K562 (cell line): Measurements from ENCODE around the gene PYGB. TPM values are rescaled to one million over a fixed set of nuclear protein-coding genes. Genes with fewer than 3 reads are reported as not detected.

Experiments
- ATAC-seq: fragments of 200-7000 bp; cut with Tn5 transposase; 3 replicates; pipeline ENCODE4 v1.9.1; 2020; ENCODE audit warnings: moderate library complexity
- BruUV-seq: library from RNA; stranded (reverse); fragments of 400-500 nt; replicated peaks from 2 replicates; lab custom pipeline; 2021; lab: Mats Ljungman, UMichigan
- CTCF ChIA-PET: fragments of 300-600 bp; formaldehyde crosslinking; extraction: SDS; loops from one replicate; lab custom pipeline; 2021; ENCODE audit warnings: low intra/inter-chr PET ratio; lab: Yijun Ruan, JAX
- POLR2A ChIA-PET: fragments of 300-600, 350-650 bp; sonication (Branson Sonifier 250); formaldehyde crosslinking; extraction: SDS; loops from one replicate; lab custom pipeline; 2021; ENCODE audit warnings: antibody characterized with exemption, inconsistent platforms; lab: Yijun Ruan, JAX
- DNase-seq, 4 experiments: peaks; one replicate each; pipeline versions ENCODE4 v3.0.0 to v3.0.0-alpha.2; 2011 to 2018; ENCODE audit warnings: low spot score in 3 of 4, mixed read lengths in 3 of 4; ENCODE audit errors: extremely low read depth in 1 of 4
- FAIRE-seq: peaks from 2 replicates; lab custom pipeline; 2011; peaks lifted over from hg19 to GRCh38; lab: Jason Lieb, UNC
- H2AFZ ChIP-seq: 2 replicates; pipeline ENCODE4 v1.6.0; 2011; ENCODE audit warnings: low read depth, low read length, control low read depth, inconsistent platforms
- H3K27ac ChIP-seq: fragments of 200-600 bp; 3 replicates; pipeline ENCODE4 v1.8.0; 2011; ENCODE audit warnings: low read depth, mild to moderate bottlenecking, control low read depth, inconsistent platforms, low read length, moderate library complexity, mixed read lengths; ENCODE audit errors: extremely low read depth
- H3K27me3 ChIP-seq, 2 experiments: fragments of 300-600 bp in 1 of 2; 2 replicates in 1 of 2; 3 replicates in 1 of 2; pipeline versions ENCODE4 v1.6.0 to v1.8.0; 2011; ENCODE audit warnings: inconsistent platforms in 2 of 2, low read length in 2 of 2, mild to moderate bottlenecking in 1 of 2, mixed read lengths in 1 of 2, moderate library complexity in 1 of 2; ENCODE audit not compliant: control insufficient read depth in 2 of 2, insufficient read depth in 2 of 2
- H3K36me3 ChIP-seq: fragments of 300-600 bp; 3 replicates; pipeline ENCODE4 v1.8.0; 2011; ENCODE audit warnings: mild to moderate bottlenecking, low read length, inconsistent platforms; ENCODE audit not compliant: control insufficient read depth, insufficient read depth
- H3K4me1 ChIP-seq, 2 experiments: fragments of 200-600 bp in 1 of 2; replicated peaks in 1 of 2; 2 replicates in 1 of 2; 3 replicates in 1 of 2; pipeline versions ENCODE4 v1.5.1 to v1.8.0; 2011; ENCODE audit warnings: inconsistent platforms in 2 of 2, low read length in 2 of 2, mild to moderate bottlenecking in 1 of 2, mixed read lengths in 1 of 2, moderate library complexity in 1 of 2; ENCODE audit not compliant: control insufficient read depth in 2 of 2, insufficient read depth in 2 of 2
- H3K4me2 ChIP-seq: 2 replicates; pipeline ENCODE4 v1.6.1; 2011; ENCODE audit warnings: low read length, control low read depth, inconsistent platforms, mixed read lengths; ENCODE audit not compliant: insufficient read depth
- H3K4me3 ChIP-seq: fragments of 200-600 bp; sonication (generic), shearing (Covaris generic); 2 replicates; pipeline ENCODE4 v1.5.1; 2016; ENCODE audit warnings: control low read depth, inconsistent platforms
- H3K79me2 ChIP-seq: fragments of 200-600 bp; 3 replicates; pipeline ENCODE4 v1.8.0; 2011; ENCODE audit warnings: low read length, inconsistent platforms; ENCODE audit not compliant: control insufficient read depth, insufficient read depth
- H3K9ac ChIP-seq, 2 experiments: 2 replicates each; pipeline versions ENCODE4 v1.6.0 to v1.6.1; 2011; ENCODE audit warnings: low read depth in 2 of 2, low read length in 2 of 2, control low read depth in 1 of 2, inconsistent platforms in 1 of 2, mild to moderate bottlenecking in 1 of 2, mixed read lengths in 1 of 2; ENCODE audit not compliant: insufficient read depth in 1 of 2
- H3K9me1 ChIP-seq: one replicate; pipeline ENCODE4 v1.6.0; 2011; ENCODE audit warnings: inconsistent platforms, mild to moderate bottlenecking, low read length, moderate library complexity; ENCODE audit not compliant: control insufficient read depth, insufficient read depth
- H3K9me3 ChIP-seq: replicated peaks from 2 replicates; pipeline ENCODE4 v1.5.1; 2011; ENCODE audit warnings: low read depth, low read length, inconsistent platforms; ENCODE audit not compliant: control insufficient read depth, insufficient read depth
- H4K20me1 ChIP-seq: replicated peaks from 2 replicates; pipeline ENCODE4 v1.6.1; 2011; ENCODE audit warnings: low read length, inconsistent platforms, mixed read lengths; ENCODE audit not compliant: control insufficient read depth, insufficient read depth
- ETS2 ChIP-seq: IDR thresholded peaks from 2 replicates; pipeline ENCODE4 v1.6.1; 2016; ENCODE audit warnings: borderline replicate concordance, missing genetic modification characterization, mild to moderate bottlenecking, moderate library complexity, missing compliant biosample characterization; ENCODE audit not compliant: poor library complexity, severe bottlenecking
- FOXP4 ChIP-seq: sonication (generic); formaldehyde crosslinking; IDR thresholded peaks from 2 replicates; pipeline ENCODE4 v1.8.0; 2022; ENCODE audit warnings: mild to moderate bottlenecking, missing genetic modification reagents, borderline replicate concordance
- GATAD2A ChIP-seq: fragments of 450-650 bp; IDR thresholded peaks from 2 replicates; pipeline ENCODE4 v1.6.1; 2017
- HDGF ChIP-seq: fragments of 450-650 bp; IDR thresholded peaks from 2 replicates; pipeline ENCODE4 v1.6.1; 2016
- JUND ChIP-seq, 2 experiments: IDR thresholded peaks; 2 replicates in 1 of 2; 3 replicates in 1 of 2; pipeline ENCODE4 v1.6.1; 2011; ENCODE audit warnings: borderline replicate concordance in 2 of 2, low read depth in 2 of 2, low read length in 2 of 2, improper control_type of control experiment in 1 of 2, missing biosample characterization in 1 of 2, missing genetic modification characterization in 1 of 2, missing genetic modification reagents in 1 of 2
- NR2C1 ChIP-seq, 2 experiments: fragments of 450-650 bp; IDR thresholded peaks; 2 replicates each; pipeline ENCODE4 v1.6.1; 2017; ENCODE audit warnings: mild to moderate bottlenecking in 2 of 2, antibody characterized with exemption in 1 of 2, inconsistent platforms in 1 of 2, missing compliant biosample characterization in 1 of 2, missing genetic modification characterization in 1 of 2
- PPARD ChIP-seq: fragments of 250-450 bp; sonication (Bioruptor Pico); IDR thresholded peaks from 2 replicates; pipeline ENCODE4 v1.8.0; 2022; ENCODE audit warnings: inconsistent platforms, mild to moderate bottlenecking, moderate library complexity
- RBM34 ChIP-seq: fragments of 200-400 bp; formaldehyde crosslinking; IDR thresholded peaks from 2 replicates; pipeline ENCODE4 v1.6.1; 2018; ENCODE audit warnings: low read length, borderline replicate concordance; ENCODE audit not compliant: insufficient read depth
- SAP30 ChIP-seq: fragments of 200-600 bp; sonication (generic); IDR thresholded peaks from 2 replicates; pipeline ENCODE4 v1.6.1; 2012; ENCODE audit warnings: borderline replicate concordance, low read depth, mild to moderate bottlenecking, moderate library complexity, low read length, control low read depth, inconsistent platforms; ENCODE audit not compliant: insufficient read depth, poor library complexity, severe bottlenecking
- TAL1 ChIP-seq: fragments of 450-650 bp; IDR thresholded peaks from 2 replicates; pipeline ENCODE4 v1.6.1; 2016; ENCODE audit warnings: mild to moderate bottlenecking
- ZNF282 ChIP-seq: sonication (generic); formaldehyde crosslinking; IDR thresholded peaks from 2 replicates; pipeline ENCODE4 v1.8.1; 2023; ENCODE audit warnings: missing genetic modification reagents
- WGBS: fragments of 100-300 bp; shearing (Covaris generic); methylation state at CpG from one replicate; pipeline ENCODE4 v1.1.6; 2016; ENCODE audit warnings: low coverage, mixed read lengths; ENCODE audit not compliant: insufficient coverage; ENCODE audit errors: missing lambda C conversion rate; 5-methylcytosine and 5-hydroxymethylcytosine counted together
- in situ Hi-C: fragments of 300-500 bp; cut with MboI; formaldehyde crosslinking; loops from 4 replicates; pipeline ENCODE4 v1.15.0; 2018; ENCODE audit warnings: inconsistent platforms, mixed read lengths
- intact Hi-C: fragments of 100-400 bp; cut with micrococcal nuclease; formaldehyde crosslinking; loops from 2 replicates; pipeline ENCODE4 v1.14.2; 2022
- polyA plus RNA-seq, 8 experiments: library from polyadenylated mRNA; depleted of rRNA in 4 of 8; stranded (reverse) in 5 of 8; unstranded in 3 of 8; fragments of >200 nt; fragmentation: Nextera tagmentation in 2 of 8; fragmentation: Illumina TruSeq in 1 of 8; extraction: Ambion mirVana in 2 of 8; extraction: Trizol in 1 of 8; gene quantifications; 2 replicates each; pipeline versions ENCODE4 v1.2.1 to v1.2.3, GENCODE V29; 2011 to 2014; ENCODE audit warnings: inconsistent platforms in 1 of 8, missing spikeins in 1 of 8
- total RNA-seq, 7 experiments: library from RNA; depleted of rRNA in 6 of 7; stranded (reverse); fragments of >200 nt in 6 of 7; fragmentation: Illumina TruSeq in 2 of 7; extraction: Trizol in 2 of 7; gene quantifications; 2 replicates each; pipeline versions ENCODE4 v1.2.1 to v1.2.3, GENCODE V29; 2011 to 2021; ENCODE audit warnings: low replicate concordance in 1 of 7
- TF ChIP-seq, protein P1 (sequence below): IDR thresholded peaks from 2 replicates; pipeline ENCODE4 v1.6.1; 2011; ENCODE audit not compliant: insufficient read length; ENCODE audit errors: extremely low read depth
- TF ChIP-seq, protein P2 (sequence below): fragments of 250-450 bp; sonication (Bioruptor Pico); IDR thresholded peaks from 2 replicates; pipeline ENCODE4 v1.5.0; 2021; ENCODE audit warnings: mild to moderate bottlenecking, borderline replicate concordance

Gene PYGB
- total and polyA plus RNA-seq, 9 of the 15 experiments (the other 6 are each of a cell fraction or from before 2014, with no cell fraction given) = 0.34 to 18.0 (median 9.8) TPM

- DNase-seq (no peak), FAIRE-seq (no peak), ATAC-seq (no peak)
- POLR2A ChIA-PET = no interaction called here
- TF ChIP-seq SAP30 (no peak), ZNF282 (CRISPR knock-in tag) (no peak), GATAD2A (no peak), JUND (IDR thresholded peaks at IDR 0.05; ENCODE audit: borderline replicate concordance, low read depth, low read length) (no peak), JUND (tag; IDR thresholded peaks at IDR 0.05; ENCODE audit: borderline replicate concordance, low read depth, low read length) (no peak), TAL1 (no peak), NR2C1 (IDR thresholded peaks at IDR 0.05) (no peak), NR2C1 (tag; IDR thresholded peaks at IDR 0.05) (no peak), PPARD (CRISPR knock-in tag) (no peak), HDGF (no peak), RBM34 (no peak), ETS2 (tag) (no peak), FOXP4 (CRISPR knock-in tag) (no peak)
- TF ChIP-seq, protein P1, sequence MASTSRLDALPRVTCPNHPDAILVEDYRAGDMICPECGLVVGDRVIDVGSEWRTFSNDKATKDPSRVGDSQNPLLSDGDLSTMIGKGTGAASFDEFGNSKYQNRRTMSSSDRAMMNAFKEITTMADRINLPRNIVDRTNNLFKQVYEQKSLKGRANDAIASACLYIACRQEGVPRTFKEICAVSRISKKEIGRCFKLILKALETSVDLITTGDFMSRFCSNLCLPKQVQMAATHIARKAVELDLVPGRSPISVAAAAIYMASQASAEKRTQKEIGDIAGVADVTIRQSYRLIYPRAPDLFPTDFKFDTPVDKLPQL = no peak
- TF ChIP-seq, protein P2, sequence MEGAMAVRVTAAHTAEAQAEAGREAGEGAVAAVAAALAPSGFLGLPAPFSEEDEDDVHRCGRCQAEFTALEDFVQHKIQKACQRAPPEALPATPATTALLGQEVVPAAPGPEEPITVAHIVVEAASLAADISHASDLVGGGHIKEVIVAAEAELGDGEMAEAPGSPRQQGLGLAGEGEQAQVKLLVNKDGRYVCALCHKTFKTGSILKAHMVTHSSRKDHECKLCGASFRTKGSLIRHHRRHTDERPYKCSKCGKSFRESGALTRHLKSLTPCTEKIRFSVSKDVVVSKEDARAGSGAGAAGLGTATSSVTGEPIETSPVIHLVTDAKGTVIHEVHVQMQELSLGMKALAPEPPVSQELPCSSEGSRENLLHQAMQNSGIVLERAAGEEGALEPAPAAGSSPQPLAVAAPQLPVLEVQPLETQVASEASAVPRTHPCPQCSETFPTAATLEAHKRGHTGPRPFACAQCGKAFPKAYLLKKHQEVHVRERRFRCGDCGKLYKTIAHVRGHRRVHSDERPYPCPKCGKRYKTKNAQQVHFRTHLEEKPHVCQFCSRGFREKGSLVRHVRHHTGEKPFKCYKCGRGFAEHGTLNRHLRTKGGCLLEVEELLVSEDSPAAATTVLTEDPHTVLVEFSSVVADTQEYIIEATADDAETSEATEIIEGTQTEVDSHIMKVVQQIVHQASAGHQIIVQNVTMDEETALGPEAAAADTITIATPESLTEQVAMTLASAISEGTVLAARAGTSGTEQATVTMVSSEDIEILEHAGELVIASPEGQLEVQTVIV (CRISPR knock-in tag) = no peak
- CTCF ChIA-PET = no interaction called here
- Histone ChIP-seq H4K20me1 (no peaks in the 10 kb centered on the region), H3K79me2 (no peaks in the 10 kb centered on the region; the same call in 2 of the 3 replicates), H3K27me3 (no peaks in the 10 kb centered on the region), H3K27ac (no peak overlapping the region), H2AFZ (no peak overlapping the region), H3K4me1 (peaks cover 2 to 6% of the 10 kb centered on the region in 2 experiments; a peak in 4 of 5 replicates), H3K9me1 (no peaks in the 10 kb centered on the region), H3K9me3 (no peaks in the 10 kb centered on the region), H3K9ac (no peak overlapping the region), H3K36me3 (peaks cover 6% of the 10 kb centered on the region; the same call in 1 of the 3 replicates), H3K4me2 (no peak overlapping the region), H3K4me3 (no peak overlapping the region)
- no TSS peak for BruUV-seq
- intact Hi-C loops = no loop called here
- WGBS = 96% methylated on average over 4 of the region's 4 CpGs
- in situ Hi-C loops = no loop called here
Observed at GRCh38 chr20:25258828-25259227, 10.9 kb downstream of the PYGB start.
